ENCODE data around the gene ZNF750. TPM values are rescaled to one million over a fixed set of nuclear protein-coding genes. Genes with fewer than 3 reads are reported as not detected.

Gene ZNF750
- total RNA-seq, 5 donors from 2014 or later (not counting 1 experiment from before 2014, with no cell fraction given) = not detected

DNA sequence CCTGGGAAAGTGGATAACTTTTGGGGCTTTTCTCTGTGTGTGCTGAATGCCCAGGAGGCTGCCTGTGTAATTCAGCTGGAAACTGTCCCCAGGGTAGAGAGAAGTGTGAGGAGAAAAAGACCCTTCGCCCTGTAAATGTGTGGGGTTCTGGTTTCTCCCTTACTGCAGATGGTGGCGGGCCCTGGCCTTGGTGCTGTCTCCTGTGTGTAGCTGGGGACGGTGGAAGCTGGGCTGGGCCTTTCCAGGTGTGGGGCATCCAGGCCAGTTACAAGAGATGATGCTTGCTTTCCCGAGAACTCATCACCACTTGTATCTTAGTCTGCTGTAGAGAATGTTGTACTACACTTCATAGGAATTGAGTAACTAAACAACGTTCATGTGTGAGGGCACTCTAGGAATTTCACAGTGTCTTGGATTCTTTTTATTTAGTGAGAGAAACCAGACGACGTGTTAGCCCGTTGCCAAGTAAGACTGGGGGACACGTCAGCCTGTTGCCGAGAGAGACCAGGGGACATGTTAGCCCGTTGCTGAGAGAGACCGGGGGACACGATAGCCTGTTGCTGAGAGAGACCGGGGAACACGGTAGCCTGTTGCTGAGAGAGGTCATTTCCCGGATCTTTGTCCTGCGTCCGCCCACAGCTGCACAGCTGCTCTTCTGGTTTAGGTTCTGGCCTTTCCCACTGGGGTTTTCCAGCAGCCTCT, 44.9 kb downstream of the ZNF750 start:
- H3K4me1 ChIP-seq (ENCODE audit: control insufficient read depth in 1 of 2, extremely low read depth in 1 of 2, insufficient read depth in 2 of 2, low read length in 2 of 2) = no peaks in the 10 kb centered on the region
- H3K9me3 ChIP-seq = no peaks in the 10 kb centered on the region
- Mint-ChIP-seq H3K4me3 (no peak overlapping the region), H3K36me3 (peaks cover 5% of the 10 kb centered on the region), H3K9me3 (no peaks in the 10 kb centered on the region), H3K4me1 (peaks cover 0 to 7% (median 0%) of the 10 kb centered on the region in 3 donors), H3K27me3 (no peaks in the 10 kb centered on the region), H3K27ac (no peak overlapping the region)
- peaks cover 9 to 13% of the 10 kb centered on the region in 2 donors for H3K36me3 ChIP-seq (ENCODE audit: control insufficient read depth in 2 of 2, extremely low read depth in 1 of 2, insufficient read depth in 1 of 2, low read length in 1 of 2)
- ChIA-PET CTCF (no interaction called here), POLR2A (no interaction called here)
- 95% methylated on average over 16 of the region's 18 CpGs for WGBS (ENCODE audit: insufficient coverage)
- H3K27ac ChIP-seq (ENCODE audit: low read length) = no peak overlapping the region
- DNase-seq = no peak
- ATAC-seq (replicated peaks in 1 of 4) = no peak
- H3K4me3 ChIP-seq (ENCODE audit: control insufficient read depth in 1 of 2, extremely low read depth in 1 of 2, low read length in 1 of 2) = no peak overlapping the region
- no peaks in the 10 kb centered on the region for H3K27me3 ChIP-seq (replicated peaks in 1 of 2; ENCODE audit: control insufficient read depth in 2 of 2, extremely low read depth in 1 of 2, insufficient read depth in 2 of 2, low read length in 1 of 2)

DNA sequence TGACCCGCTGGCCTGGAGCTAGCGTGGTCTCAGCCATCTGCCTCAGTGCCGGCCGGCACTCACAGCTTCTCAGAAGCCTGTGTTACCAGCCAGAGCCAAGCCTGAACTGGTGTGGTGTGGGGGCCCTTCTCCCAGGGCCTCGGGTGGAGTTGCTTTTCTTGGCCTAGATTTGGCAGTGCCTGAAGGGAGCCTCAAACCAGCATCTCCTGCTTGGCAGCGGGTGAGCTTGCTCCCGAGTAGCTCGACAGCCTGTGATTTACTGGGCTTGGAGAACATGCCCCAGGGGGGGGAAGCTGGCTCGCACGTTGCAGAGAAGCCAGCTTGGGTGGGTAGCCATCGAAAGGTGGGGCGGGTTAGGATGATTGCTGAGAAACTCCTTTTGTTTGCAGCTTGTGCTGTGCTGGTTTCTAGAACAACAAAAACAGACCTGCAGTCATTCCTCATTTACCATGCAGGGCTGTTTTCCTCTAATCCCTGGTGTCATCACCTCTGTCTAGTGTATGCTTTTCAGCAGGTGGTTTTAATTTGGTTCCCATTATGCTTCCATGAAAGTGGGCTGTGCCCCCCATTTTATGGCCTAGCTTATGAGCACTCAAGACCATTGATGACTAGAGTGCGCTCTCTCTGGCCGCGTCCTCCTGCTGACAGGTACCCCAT, 45.7 kb downstream of the ZNF750 start:
- H3K4me1 Mint-ChIP-seq = peaks cover 0 to 8% (median 0%) of the 10 kb centered on the region in 3 donors
- Histone ChIP-seq H3K27me3 (replicated peaks in 1 of 2; ENCODE audit: control insufficient read depth in 2 of 2, extremely low read depth in 1 of 2, insufficient read depth in 2 of 2, low read length in 1 of 2) (no peaks in the 10 kb centered on the region), H3K4me1 (ENCODE audit: control insufficient read depth in 1 of 2, extremely low read depth in 1 of 2, insufficient read depth in 2 of 2, low read length in 2 of 2) (no peaks in the 10 kb centered on the region), H3K9me3 (no peaks in the 10 kb centered on the region), H3K36me3 (ENCODE audit: control insufficient read depth in 2 of 2, extremely low read depth in 1 of 2, insufficient read depth in 1 of 2, low read length in 1 of 2) (peaks cover 9 to 13% of the 10 kb centered on the region in 2 donors), H3K27ac (ENCODE audit: low read length) (no peak overlapping the region), H3K4me3 (ENCODE audit: control insufficient read depth in 1 of 2, extremely low read depth in 1 of 2, low read length in 1 of 2) (no peak overlapping the region)
- WGBS (ENCODE audit: insufficient coverage) = 99% methylated on average over 8 of the region's 15 CpGs
- H3K9me3 Mint-ChIP-seq = no peaks in the 10 kb centered on the region
- H3K4me3 Mint-ChIP-seq = no peak overlapping the region
- H3K36me3 Mint-ChIP-seq = peaks cover 6% of the 10 kb centered on the region
- POLR2A ChIA-PET = interaction anchor here in 1 of 2 donors (0.6 kb wide), 1 partner anchor 116 kb away, joined by 3 read pairs; no protein-coding TSS in a partner anchor
- H3K27ac Mint-ChIP-seq = no peak overlapping the region
- ATAC-seq (replicated peaks in 1 of 4) (no peak), DNase-seq (no peak)
- H3K27me3 Mint-ChIP-seq = no peaks in the 10 kb centered on the region
- CTCF ChIA-PET = no interaction called here

DNA sequence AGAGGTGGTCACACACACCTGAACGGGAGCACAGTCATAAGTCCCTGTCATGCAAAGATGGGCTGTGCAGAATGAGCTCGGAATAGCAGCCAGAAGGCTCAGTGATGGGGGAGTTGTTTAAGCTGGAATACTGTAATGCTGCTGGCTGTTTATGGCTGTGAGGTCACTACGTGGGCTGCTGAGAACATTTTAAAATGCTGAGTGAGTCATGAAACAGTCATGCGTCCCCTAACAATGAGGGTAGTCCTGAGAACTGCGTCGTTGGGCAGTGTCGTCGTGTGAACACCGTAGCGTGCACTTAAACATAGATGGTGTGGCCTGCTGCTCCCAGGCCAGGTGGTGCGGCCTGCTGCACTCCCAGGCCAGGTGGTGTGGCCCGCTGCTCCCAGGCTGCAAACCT, 48.3 kb downstream of the ZNF750 start:
- Histone ChIP-seq H3K27ac (ENCODE audit: low read length) (no peak overlapping the region), H3K36me3 (ENCODE audit: control insufficient read depth in 2 of 2, extremely low read depth in 1 of 2, insufficient read depth in 1 of 2, low read length in 1 of 2) (peaks cover 7 to 19% of the 10 kb centered on the region in 2 donors), H3K4me1 (ENCODE audit: control insufficient read depth in 1 of 2, extremely low read depth in 1 of 2, insufficient read depth in 2 of 2, low read length in 2 of 2) (no peaks in the 10 kb centered on the region), H3K27me3 (replicated peaks in 1 of 2; ENCODE audit: control insufficient read depth in 2 of 2, extremely low read depth in 1 of 2, insufficient read depth in 2 of 2, low read length in 1 of 2) (no peaks in the 10 kb centered on the region), H3K4me3 (ENCODE audit: control insufficient read depth in 1 of 2, extremely low read depth in 1 of 2, low read length in 1 of 2) (no peak overlapping the region), H3K9me3 (no peaks in the 10 kb centered on the region)
- POLR2A ChIA-PET = no interaction called here
- H3K4me1 Mint-ChIP-seq = peaks cover 0 to 12% (median 0%) of the 10 kb centered on the region in 3 donors
- no peak overlapping the region for H3K27ac Mint-ChIP-seq
- no peaks in the 10 kb centered on the region for H3K27me3 Mint-ChIP-seq
- 96% methylated on average over 11 of the region's 12 CpGs for WGBS (ENCODE audit: insufficient coverage)
- H3K4me3 Mint-ChIP-seq = no peak overlapping the region
- H3K9me3 Mint-ChIP-seq = no peaks in the 10 kb centered on the region
- no peak for DNase-seq
- no peak for ATAC-seq (replicated peaks in 1 of 4)
- CTCF ChIA-PET = no interaction called here
- H3K36me3 Mint-ChIP-seq = peaks cover 6% of the 10 kb centered on the region

DNA sequence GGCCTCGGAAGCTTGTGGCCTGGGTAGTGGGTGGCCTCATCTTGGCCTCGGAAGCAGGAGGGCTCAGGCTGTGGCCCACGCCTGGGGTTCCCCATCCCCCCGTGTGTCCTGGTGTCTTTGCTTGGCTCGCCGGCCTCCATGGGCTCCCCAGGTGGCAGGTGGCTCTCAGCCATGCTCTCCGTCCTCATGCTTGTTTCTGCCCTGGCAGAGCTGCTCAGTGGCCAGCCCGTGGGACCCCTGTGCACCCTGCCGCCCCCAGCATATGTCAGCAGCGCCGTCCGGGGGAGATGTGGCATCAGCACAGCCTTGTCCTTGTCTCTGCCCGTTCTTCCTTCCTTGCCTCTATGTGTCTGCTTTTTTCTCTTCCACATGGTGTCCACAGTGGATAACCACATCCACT, 49.4 kb downstream of the ZNF750 start:
- WGBS (ENCODE audit: insufficient coverage) = 97% methylated on average over 13 of the region's 13 CpGs
- Mint-ChIP-seq H3K9me3 (no peaks in the 10 kb centered on the region), H3K36me3 (peaks cover 6% of the 10 kb centered on the region), H3K27ac (no peak overlapping the region), H3K27me3 (no peaks in the 10 kb centered on the region), H3K4me3 (no peak overlapping the region), H3K4me1 (peaks cover 0 to 12% (median 0%) of the 10 kb centered on the region in 3 donors)
- H3K27ac ChIP-seq (ENCODE audit: low read length) = no peak overlapping the region
- no peaks in the 10 kb centered on the region for H3K27me3 ChIP-seq (replicated peaks in 1 of 2; ENCODE audit: control insufficient read depth in 2 of 2, extremely low read depth in 1 of 2, insufficient read depth in 2 of 2, low read length in 1 of 2)
- no peaks in the 10 kb centered on the region for H3K4me1 ChIP-seq (ENCODE audit: control insufficient read depth in 1 of 2, extremely low read depth in 1 of 2, insufficient read depth in 2 of 2, low read length in 2 of 2)
- no peak for ATAC-seq (replicated peaks in 1 of 4)
- POLR2A ChIA-PET = no interaction called here
- H3K36me3 ChIP-seq (ENCODE audit: control insufficient read depth in 2 of 2, extremely low read depth in 1 of 2, insufficient read depth in 1 of 2, low read length in 1 of 2) = peaks cover 7 to 22% of the 10 kb centered on the region in 2 donors
- no peaks in the 10 kb centered on the region for H3K9me3 ChIP-seq
- no peak for DNase-seq
- CTCF ChIA-PET = no interaction called here
- H3K4me3 ChIP-seq (ENCODE audit: control insufficient read depth in 1 of 2, extremely low read depth in 1 of 2, low read length in 1 of 2) = no peak overlapping the region

DNA sequence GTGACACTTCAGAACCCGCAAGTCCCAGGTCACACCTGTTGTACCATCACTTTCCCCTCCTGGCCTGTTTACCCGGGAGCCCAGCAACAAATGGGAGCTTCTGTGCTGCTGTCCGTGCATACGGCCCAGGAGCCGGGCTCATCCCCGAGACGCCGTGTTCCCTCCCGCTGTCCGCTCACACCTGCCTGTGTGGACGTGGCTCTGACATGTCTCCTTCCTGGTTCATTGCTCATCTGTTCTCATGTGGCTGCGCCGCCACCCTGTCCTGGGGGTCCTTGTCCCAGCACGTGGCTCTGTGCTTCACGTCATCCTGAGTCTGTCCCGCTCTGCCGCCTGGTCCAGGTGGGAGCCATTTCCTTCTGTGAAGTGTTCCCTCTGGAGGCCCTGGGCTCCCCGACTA, 50.0 kb downstream of the ZNF750 start:
- H3K4me3 ChIP-seq (ENCODE audit: control insufficient read depth in 1 of 2, extremely low read depth in 1 of 2, low read length in 1 of 2) = no peak overlapping the region
- peaks cover 0 to 12% (median 0%) of the 10 kb centered on the region in 3 donors for H3K4me1 Mint-ChIP-seq
- WGBS (ENCODE audit: insufficient coverage) = 98% methylated on average over 16 of the region's 18 CpGs
- no peaks in the 10 kb centered on the region for H3K27me3 Mint-ChIP-seq
- DNase-seq = no peak
- H3K27ac Mint-ChIP-seq = no peak overlapping the region
- no peaks in the 10 kb centered on the region for H3K27me3 ChIP-seq (replicated peaks in 1 of 2; ENCODE audit: control insufficient read depth in 2 of 2, extremely low read depth in 1 of 2, insufficient read depth in 2 of 2, low read length in 1 of 2)
- no peaks in the 10 kb centered on the region for H3K9me3 ChIP-seq
- H3K9me3 Mint-ChIP-seq = no peaks in the 10 kb centered on the region
- no peaks in the 10 kb centered on the region for H3K4me1 ChIP-seq (ENCODE audit: control insufficient read depth in 1 of 2, extremely low read depth in 1 of 2, insufficient read depth in 2 of 2, low read length in 2 of 2)
- H3K4me3 Mint-ChIP-seq = no peak overlapping the region
- no peak for ATAC-seq (replicated peaks in 1 of 4)
- peaks cover 6% of the 10 kb centered on the region for H3K36me3 Mint-ChIP-seq
- H3K27ac ChIP-seq (ENCODE audit: low read length) = no peak overlapping the region
- ChIA-PET CTCF (no interaction called here), POLR2A (no interaction called here)
- H3K36me3 ChIP-seq (ENCODE audit: control insufficient read depth in 2 of 2, extremely low read depth in 1 of 2, insufficient read depth in 1 of 2, low read length in 1 of 2) = peaks cover 7 to 22% of the 10 kb centered on the region in 2 donors

DNA sequence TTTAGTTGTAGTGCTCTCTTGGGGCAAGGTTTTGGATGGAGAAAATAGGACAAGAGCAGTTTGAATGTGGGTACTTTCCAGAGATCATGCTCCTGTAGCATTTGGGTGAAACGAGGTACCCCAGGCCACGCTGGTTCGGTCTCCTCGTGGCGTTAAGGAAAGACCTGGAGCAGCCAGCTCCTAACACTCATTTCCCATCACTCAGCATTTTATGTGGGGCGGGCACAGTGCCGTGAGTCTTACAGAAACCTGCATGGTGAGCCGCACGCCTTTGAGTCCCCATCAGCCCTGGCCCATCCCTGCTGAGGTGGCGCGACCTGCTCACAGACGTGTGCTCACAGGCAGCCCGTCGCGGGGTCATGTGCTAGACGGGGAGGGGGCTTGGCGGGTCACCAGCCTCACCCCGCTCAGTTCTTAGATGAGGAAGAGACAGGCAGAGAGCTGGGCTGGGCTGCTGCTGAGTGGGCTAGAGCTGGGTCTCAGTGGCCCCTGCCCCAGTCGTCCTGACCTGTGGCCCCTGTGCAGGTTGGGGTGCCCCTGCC, 50.7 kb downstream of the ZNF750 start:
- Histone ChIP-seq H3K27me3 (replicated peaks in 1 of 2; ENCODE audit: control insufficient read depth in 2 of 2, extremely low read depth in 1 of 2, insufficient read depth in 2 of 2, low read length in 1 of 2) (no peaks in the 10 kb centered on the region), H3K4me3 (ENCODE audit: control insufficient read depth in 1 of 2, extremely low read depth in 1 of 2, low read length in 1 of 2) (no peak overlapping the region), H3K36me3 (ENCODE audit: control insufficient read depth in 2 of 2, extremely low read depth in 1 of 2, insufficient read depth in 1 of 2, low read length in 1 of 2) (peaks cover 14 to 22% of the 10 kb centered on the region in 2 donors), H3K27ac (ENCODE audit: low read length) (no peak overlapping the region), H3K4me1 (ENCODE audit: control insufficient read depth in 1 of 2, extremely low read depth in 1 of 2, insufficient read depth in 2 of 2, low read length in 2 of 2) (no peaks in the 10 kb centered on the region), H3K9me3 (no peaks in the 10 kb centered on the region)
- ATAC-seq (replicated peaks in 1 of 4) = no peak
- Mint-ChIP-seq H3K4me3 (no peak overlapping the region), H3K36me3 (peaks cover 6% of the 10 kb centered on the region), H3K9me3 (no peaks in the 10 kb centered on the region), H3K4me1 (peaks cover 0 to 12% (median 0%) of the 10 kb centered on the region in 3 donors), H3K27me3 (no peaks in the 10 kb centered on the region), H3K27ac (no peak overlapping the region)
- POLR2A ChIA-PET = no interaction called here
- WGBS (ENCODE audit: insufficient coverage) = 97% methylated on average over 17 of the region's 19 CpGs
- CTCF ChIA-PET = interaction anchor here in 1 of 2 donors (0.5 kb wide), 1 partner anchor 27 kb away, joined by 4 read pairs; no protein-coding TSS in a partner anchor
- no peak for DNase-seq

All from T-cell (primary cell).